GM18508 (cell line): Measurements from ENCODE around the gene NANOS2.

Source experiments
- ATAC-seq: cut with Tn5 transposase; IDR thresholded peaks from one replicate; pipeline ENCODE4 v1.9.1; 2021; ENCODE audit warnings: moderate number of reproducible peaks; ENCODE audit not compliant: insufficient read depth, unreplicated experiment

The NANOS2 gene

GRCh38 chr19:45913874-45914830 lies at the start of gene NANOS2:
Gene NANOS2 (minus strand): TSS chr19:45914778. CDS start chr19:45914693, 85 bp downstream.
- no peak for ATAC-seq

- ATAC-seq, result no peak
These were observed 47.4 kb upstream of the NANOS2 start for GRCh38 chr19:45962021-45962420.

DNA sequence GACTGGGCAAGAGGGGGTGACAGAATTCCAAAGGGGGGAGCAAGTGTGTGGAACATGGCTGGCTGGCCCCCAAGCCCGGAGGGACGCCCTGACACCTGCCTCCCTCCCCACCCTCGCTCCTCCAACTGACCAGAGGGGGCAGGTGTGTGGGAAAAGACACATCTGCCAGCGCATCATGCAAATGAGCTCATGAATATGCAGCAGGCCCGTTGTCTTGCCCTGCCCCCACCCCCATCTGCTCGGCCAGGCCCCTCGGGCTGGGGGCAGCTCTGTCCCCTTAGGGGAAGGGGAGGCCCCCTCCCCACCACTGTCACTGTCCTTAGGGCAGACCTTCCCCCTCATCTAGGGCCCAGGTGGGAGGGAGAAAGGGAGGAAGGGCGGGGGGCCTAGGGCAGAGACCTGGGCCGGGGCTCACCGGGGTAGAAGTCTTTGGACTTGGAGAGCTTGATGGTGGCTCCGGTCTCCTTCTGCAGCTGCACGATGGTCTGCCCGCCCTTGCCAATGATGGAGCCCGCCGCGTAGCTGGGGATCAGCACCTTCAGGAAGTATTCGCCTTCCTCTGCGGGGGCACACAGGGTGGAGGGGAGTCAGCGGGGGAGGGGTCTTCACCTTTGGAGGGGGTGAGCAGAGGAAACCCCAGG lies 46.1 kb upstream of the NANOS2 start:
- no peak for ATAC-seq

- no peak for ATAC-seq
These were observed 45.0 kb upstream of the NANOS2 start for GRCh38 chr19:45959517-45960025.

GRCh38 chr19:45958769-45959516 lies 44.4 kb upstream of the NANOS2 start:
- no peak for ATAC-seq

- no peak for ATAC-seq
These were observed 43.7 kb upstream of the NANOS2 start for GRCh38 chr19:45958320-45958719.

DNA sequence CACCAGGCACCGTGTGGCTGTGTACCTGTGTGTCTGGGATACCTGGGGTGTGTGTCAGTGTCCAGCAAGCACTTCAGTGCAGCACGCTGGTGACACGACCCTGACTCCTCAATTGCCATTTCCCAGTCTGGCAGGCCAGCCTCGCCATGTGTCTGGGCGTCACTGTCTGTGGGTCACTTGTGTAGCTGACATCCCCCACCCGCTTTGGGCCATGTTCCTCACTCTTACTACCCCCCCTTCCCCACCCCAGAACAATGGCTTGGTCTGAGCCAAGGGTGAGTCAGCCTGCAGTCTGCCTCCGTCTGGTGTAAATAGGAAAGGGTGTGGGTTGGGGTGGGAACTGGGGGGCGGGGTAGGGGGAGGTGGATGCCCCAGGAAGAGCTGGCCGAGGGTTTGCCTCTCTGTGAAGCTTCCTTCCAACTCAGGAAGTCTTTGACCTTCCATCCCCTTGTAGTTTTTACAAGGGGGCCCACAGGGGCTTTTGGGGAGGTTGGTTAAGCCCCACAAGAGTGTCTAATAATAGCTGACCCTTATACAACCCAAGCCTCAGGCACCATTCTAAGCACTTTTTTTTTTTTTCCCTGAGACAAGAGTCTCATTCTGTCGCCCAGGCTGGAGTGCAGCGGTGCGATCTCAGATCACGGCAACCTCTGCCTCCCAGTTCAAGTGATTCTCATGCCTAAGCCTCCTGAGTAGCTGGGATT lies 41.5 kb upstream of the NANOS2 start:
- no peak for ATAC-seq

DNA sequence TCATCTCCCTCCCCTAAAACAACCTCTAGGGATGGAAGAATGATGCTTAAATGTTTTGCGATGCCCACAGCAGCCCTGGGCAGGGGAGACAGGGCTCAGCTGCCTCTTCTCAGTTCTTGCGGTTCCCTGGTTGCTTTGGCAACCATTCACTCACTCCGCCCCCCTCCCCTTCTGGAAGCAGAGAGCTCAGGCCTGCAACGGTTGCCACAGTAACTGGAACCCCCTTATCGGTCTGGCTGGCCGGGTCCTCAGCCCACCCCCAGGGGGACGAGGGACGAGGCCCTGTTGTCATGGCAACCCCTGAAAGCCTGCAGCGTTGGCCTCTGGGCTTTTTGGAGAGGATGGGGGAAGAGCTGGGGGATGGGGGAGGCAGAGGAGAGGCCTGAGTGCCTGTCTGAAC lies 39.6 kb upstream of the NANOS2 start:
- no peak for ATAC-seq

DNA sequence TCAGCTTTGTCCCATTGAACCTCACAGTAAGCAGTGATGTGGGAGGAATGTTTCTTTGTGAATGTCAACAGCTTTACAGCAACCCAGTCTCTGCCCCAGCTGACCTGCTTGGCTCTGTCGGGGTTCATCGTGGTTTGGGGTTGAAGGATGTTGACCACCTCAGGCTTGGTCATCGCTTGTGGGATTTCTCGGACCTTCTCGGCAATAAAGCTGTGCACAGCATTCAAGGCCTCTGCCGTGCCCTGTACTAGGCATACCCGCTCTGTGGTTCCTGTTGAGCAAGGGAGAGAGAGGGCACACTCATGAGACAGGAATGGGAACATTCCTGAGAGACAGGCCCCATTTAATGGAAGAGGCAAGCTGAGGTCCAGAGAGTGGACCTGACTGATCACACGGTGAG lies 39.1 kb upstream of the NANOS2 start:
- ATAC-seq, result no peak

DNA sequence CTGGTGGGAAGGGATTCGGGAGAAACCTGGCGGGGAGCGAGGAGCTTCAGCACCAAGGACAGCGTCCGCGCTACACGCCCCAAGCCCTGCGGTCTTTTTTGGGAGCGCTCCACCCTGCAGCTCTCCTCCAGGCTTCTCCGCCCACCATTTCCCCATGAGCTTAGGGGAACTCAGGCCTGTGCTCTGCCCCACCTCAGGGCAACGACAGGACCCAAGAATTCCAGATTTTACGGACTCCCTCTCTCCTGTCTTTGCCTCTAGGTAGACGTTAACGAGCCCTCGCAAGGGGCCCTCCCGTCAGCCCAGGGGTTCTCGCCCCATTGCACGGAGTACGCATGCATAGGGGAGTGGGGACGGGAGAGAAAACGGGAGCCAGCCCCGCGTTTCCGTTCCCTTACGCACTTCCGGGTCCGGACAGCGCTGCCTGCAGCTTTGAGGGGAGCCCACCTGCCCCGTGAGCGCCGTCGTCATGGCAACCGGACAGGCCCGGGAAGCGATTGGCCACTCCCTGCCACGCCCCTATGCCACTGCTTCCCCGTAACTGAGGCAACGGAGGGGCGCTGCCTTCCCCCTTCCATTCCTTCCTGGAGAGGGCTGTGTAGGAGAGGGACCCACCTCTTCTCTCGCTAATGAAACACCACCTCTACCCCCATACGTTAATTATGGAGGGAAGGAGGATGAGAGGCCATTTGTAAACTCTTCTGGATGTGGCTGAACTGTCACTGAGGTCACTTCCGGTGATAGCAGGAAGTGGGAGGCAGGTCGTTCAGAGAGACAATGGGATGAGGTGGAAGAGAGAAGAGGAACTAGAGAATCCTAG lies 38.3 kb upstream of the NANOS2 start:
- no peak for ATAC-seq

GRCh38 chr19:45952341-45952685 lies 37.7 kb upstream of the NANOS2 start:
- no peak for ATAC-seq

- ATAC-seq, result no peak
These were observed 33.3 kb upstream of the NANOS2 start for GRCh38 chr19:45947926-45948325.

DNA sequence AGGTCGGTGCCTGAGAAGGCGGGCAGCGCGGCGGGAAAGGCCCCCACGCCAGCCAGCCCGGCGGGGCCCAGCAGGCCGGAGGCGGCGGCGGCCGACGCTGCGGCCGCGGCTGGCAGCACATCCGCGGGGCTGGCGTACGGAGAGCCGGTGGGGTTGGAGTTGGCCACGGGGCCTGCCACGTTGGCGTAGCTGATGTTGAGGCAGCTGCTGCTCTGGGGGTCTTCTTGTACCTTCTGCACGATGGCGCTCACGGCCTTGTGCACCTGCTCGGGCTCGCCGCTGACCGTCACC lies 25.9 kb upstream of the NANOS2 start:
- no peak for ATAC-seq

- no peak for ATAC-seq
These were observed 25.4 kb upstream of the NANOS2 start for GRCh38 chr19:45939792-45940514.

DNA sequence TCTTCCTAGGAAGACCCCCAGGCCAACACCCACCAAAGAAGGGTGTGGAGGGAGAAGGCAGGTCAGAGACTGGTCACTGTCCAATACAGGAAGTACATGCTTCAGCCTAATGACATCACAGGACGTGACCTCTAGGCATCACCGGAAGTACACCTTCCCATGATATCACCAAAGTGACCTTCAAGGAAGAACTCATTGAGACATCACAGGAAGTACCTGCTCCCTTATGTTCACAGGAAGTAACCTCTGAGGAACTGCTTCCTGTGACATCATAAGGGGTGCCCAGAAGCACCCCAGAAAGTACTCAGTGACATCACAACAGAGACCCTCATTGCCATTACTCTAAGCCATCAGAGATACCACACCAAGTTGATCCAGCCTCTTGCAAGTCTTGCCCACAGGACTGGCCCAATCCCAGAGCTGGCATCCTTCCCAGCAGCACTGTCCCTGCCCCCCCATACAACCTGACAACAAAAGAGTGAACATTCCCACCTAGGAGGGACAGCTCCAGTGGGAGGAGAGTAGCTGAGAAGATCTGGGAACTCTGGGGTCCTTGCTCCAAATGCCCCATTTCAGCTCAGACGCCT lies 24.2 kb upstream of the NANOS2 start:
- ATAC-seq, result no peak

DNA sequence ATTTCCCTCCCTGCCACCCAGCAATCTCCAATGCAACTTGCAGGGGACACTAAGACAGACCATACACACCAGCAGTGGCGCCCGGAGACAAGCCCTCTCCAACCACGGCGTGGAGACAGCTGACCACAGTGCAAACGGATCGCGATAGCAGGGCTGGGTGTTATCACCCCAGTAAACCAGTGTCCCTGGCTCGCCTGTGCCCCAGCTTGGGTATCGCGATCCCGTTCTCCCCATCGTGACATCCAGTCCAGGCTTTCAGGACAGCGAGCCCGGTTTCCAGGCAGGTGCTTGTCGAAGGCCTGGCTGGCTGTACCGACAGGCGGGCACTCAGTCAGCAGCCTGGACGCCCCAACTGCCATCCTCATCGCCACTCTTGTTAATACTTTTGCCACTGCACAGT lies 20.7 kb upstream of the NANOS2 start:
- no peak for ATAC-seq

- no peak for ATAC-seq
These were observed 20.1 kb upstream of the NANOS2 start for GRCh38 chr19:45934551-45935230.

- no peak for ATAC-seq
These were observed 19.2 kb upstream of the NANOS2 start for GRCh38 chr19:45933759-45934158.
